Right lobe of liver (tissue), 4 donors: Measurements from ENCODE around the gene ZMAT5.

ENCODE experiments used
- CTCF ChIP-seq, 4 donors: fragments of 200-600 bp in 3 of 4; fragments of 450-650 bp in 1 of 4; IDR thresholded peaks; one replicate each; pipeline versions ENCODE4 v1.5.1 to v1.8.0; 2016 to 2022; ENCODE audit warnings: antibody characterized with exemption in 4 of 4, mild to moderate bottlenecking in 2 of 4
- POLR2A ChIP-seq: fragments of 450-650 bp; IDR thresholded peaks from one replicate; pipeline ENCODE4 v1.6.1; 2017; ENCODE audit warnings: antibody characterized with exemption, mild to moderate bottlenecking
- donor health status: DM: no; HTN: no; CAD: no.
- donor health status: DM: no; HTN: no; CAD: no.
- donor health status: DM: no; HTN: yes; CAD: no.

DNA sequence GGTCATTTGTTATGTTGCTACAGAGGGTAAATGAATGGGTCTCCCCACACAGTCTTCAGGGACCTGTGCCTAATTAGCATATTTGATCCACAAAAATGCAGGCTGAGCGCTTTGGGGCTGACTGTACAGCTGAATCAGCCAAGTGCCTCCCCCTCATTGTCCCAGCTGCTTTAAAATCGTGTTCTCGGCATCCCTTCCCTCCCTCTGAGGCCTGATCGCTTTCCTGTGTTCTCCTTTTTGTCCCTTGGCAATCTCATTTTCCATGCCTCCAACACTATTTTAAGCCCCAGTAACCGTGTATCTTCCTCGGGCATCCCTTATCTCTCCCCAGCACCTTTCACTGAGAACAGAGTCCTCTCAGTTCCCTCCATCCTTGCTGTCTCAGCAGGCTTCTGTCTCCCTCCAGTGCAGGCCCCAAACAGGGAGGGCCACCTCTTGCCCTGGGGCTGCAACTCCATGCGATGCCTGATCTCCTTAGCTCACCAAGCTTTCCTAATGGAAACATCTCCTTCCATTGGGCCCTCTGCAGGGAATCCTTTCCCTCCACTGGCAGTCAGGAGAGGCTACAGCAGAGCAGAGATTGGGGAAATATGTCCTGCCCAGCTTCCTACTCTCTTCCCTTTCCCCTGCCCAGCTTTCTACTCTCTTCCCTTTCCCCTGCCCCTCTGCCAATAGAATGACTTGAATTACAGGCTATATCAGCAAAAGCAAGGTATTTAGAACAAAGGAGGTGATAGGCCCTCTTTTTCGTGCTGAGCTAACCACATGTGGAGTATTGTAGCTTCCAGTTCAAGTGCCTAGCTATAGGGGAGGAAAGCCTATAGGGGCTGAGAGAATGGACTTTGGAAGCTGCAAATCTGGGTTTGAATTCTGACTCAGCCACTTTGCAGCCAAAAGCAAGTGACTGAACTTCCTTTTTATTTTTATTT lies 14.2 kb upstream of the ZMAT5 start:
- TF ChIP-seq POLR2A (no peak), CTCF (IDR thresholded peaks at IDR 0.05) (no peak)
